Thoracic aorta (tissue), 2 donors: ENCODE results near the gene COPA. TPM values are rescaled to one million over a fixed set of nuclear protein-coding genes. Genes with fewer than 3 reads are reported as not detected.
A peak's percentile ranks its signal among the peaks of the same experiment; 100 is the strongest.

Experiments used
- ATAC-seq: fragments of 150-250 bp; one replicate; pipeline ENCODE4 v1.8.0; 2017; ENCODE audit warnings: low read depth; ENCODE audit not compliant: insufficient number of reproducible peaks, low FRiP score
- DNase-seq: peaks from one replicate; pipeline ENCODE4 v3.0.0-alpha.2; 2020; ENCODE audit warnings: low spot score
- H3K27ac ChIP-seq, 2 donors: fragments of 200-600 bp; sonication (generic); 1 replicate in 1 of 2; 2 replicates in 1 of 2; pipeline ENCODE4 v1.5.1; 2016; ENCODE audit warnings: mild to moderate bottlenecking in 2 of 2, moderate library complexity in 2 of 2
- H3K27me3 ChIP-seq: fragments of 200-600 bp; sonication (generic); replicated peaks from 2 replicates; pipeline ENCODE4 v1.6.0; 2016; ENCODE audit warnings: mild to moderate bottlenecking; ENCODE audit not compliant: insufficient read depth
- H3K36me3 ChIP-seq: fragments of 200-600 bp; sonication (generic); one replicate; pipeline ENCODE4 v1.5.1; 2016
- H3K4me1 ChIP-seq, 2 donors: fragments of 200-600 bp; sonication (generic); 1 replicate in 1 of 2; 2 replicates in 1 of 2; pipeline versions ENCODE4 v1.5.1 to v1.6.0; 2016; ENCODE audit warnings: low read depth in 2 of 2, mild to moderate bottlenecking in 1 of 2; ENCODE audit not compliant: control insufficient read depth in 1 of 2
- H3K4me3 ChIP-seq: fragments of 200-600 bp; sonication (generic); 2 replicates; pipeline ENCODE4 v1.5.1; 2016; ENCODE audit warnings: mild to moderate bottlenecking
- H3K9me3 ChIP-seq: fragments of 200-600 bp; sonication (generic); 2 replicates; pipeline ENCODE4 v1.5.1; 2016
- total RNA-seq, 2 donors: library from RNA; depleted of rRNA; stranded (reverse); fragments of >200 nt; gene quantifications; one replicate each; pipeline versions ENCODE4 v1.1.0 to v1.2.3, GENCODE V29; 2016
- TF ChIP-seq, protein P1 (sequence below): fragments of 200-600 bp; sonication (generic); IDR thresholded peaks from one replicate; pipeline ENCODE4 v1.5.1; 2019; ENCODE audit warnings: antibody characterized with exemption

The COPA gene
- total RNA-seq, 2 donors from 2014 or later = 114 to 162 TPM

DNA sequence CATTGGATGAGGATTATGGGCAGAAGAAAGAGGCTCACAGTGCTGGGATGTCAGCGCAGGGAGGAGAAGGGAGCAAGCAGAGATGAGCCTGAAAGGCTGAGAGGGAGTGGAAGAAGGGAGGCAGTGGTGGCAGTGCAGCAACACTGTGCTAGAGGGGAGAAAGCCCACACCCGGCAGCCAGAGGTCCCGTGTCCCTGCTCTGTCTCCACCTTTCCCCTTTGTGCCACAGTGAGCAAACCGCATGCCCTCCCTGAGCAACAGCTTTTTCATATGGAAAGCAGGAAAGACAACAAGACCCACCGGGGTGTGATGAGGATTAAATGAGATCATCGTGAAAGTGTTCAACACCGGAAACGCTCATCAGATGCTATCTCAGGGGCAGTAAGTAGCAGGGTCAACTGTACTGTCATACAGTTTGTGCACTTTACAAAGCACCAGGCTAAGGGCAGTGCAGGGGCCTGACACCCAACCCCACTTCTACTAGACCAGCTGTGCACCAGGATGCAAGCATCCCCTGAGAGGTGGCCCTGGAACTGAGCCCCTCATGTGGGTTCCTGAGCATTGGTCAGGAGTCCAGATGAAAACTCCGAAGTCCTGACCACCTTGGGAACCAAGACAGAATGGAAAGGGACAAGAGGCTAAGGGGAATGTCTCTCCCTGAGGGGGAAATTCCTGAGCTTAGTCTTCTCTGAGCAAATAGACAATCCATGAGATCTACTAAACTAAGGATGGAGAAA is 32.9 kb upstream of the COPA start:
- ATAC-seq = no peak
- no peak for DNase-seq
- H3K4me1 ChIP-seq = peaks cover 0 to 7% of the 10 kb centered on the region in 2 donors
- H3K27me3 ChIP-seq = no peaks in the 10 kb centered on the region
- TF ChIP-seq, protein P1, sequence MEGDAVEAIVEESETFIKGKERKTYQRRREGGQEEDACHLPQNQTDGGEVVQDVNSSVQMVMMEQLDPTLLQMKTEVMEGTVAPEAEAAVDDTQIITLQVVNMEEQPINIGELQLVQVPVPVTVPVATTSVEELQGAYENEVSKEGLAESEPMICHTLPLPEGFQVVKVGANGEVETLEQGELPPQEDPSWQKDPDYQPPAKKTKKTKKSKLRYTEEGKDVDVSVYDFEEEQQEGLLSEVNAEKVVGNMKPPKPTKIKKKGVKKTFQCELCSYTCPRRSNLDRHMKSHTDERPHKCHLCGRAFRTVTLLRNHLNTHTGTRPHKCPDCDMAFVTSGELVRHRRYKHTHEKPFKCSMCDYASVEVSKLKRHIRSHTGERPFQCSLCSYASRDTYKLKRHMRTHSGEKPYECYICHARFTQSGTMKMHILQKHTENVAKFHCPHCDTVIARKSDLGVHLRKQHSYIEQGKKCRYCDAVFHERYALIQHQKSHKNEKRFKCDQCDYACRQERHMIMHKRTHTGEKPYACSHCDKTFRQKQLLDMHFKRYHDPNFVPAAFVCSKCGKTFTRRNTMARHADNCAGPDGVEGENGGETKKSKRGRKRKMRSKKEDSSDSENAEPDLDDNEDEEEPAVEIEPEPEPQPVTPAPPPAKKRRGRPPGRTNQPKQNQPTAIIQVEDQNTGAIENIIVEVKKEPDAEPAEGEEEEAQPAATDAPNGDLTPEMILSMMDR = no peak
- H3K9me3 ChIP-seq = no peaks in the 10 kb centered on the region
- H3K27ac ChIP-seq = no peak overlapping the region
- no peaks in the 10 kb centered on the region for H3K36me3 ChIP-seq
- peak overlapping the region; percentile 14 for H3K4me3 ChIP-seq

DNA sequence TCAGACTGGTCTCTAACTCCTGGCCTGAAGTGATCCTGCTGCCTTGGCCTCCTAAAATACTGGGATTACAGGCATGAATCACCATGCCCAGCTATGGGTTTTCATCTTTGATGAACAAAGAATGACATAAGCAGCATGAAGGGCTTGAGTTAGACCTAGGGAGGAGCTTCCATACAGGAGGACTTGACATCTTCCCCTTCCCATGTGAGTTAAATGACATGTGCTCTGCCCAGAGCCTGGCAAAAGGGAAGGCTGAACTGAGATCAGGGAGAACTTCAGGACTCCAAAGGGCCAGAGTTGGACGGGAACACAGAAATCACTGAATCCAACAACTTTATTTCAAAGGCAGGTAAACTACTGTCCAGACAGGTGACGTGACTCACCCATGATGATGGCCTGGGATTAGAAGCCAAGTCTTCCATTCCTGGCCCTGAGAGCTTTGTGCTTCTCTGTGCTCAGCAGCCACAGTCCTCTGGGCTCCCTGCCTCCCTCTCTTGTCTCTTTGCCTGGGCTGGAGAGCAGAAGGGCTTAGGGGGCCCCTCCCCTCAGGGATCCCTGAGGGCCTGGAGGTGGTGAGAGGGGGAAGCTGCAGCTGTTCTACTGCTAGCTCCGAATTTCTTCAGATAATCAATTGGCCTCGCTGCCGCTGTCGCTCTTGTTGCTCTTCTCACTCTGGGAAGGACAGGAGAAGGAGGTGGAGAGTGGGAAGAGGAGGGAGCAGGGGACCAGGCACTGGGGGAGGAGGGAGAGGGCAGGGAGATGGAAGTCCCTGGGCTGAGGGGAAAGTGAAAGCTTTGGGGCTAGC is 31.5 kb upstream of the COPA start:
- TF ChIP-seq, protein P1 = no peak
- Histone ChIP-seq H3K4me1 (peaks cover 0 to 7% of the 10 kb centered on the region in 2 donors), H3K27ac (no peak overlapping the region), H3K36me3 (no peaks in the 10 kb centered on the region), H3K4me3 (no peak overlapping the region), H3K9me3 (no peaks in the 10 kb centered on the region), H3K27me3 (no peaks in the 10 kb centered on the region)
- ATAC-seq (no peak), DNase-seq (no peak)

DNA sequence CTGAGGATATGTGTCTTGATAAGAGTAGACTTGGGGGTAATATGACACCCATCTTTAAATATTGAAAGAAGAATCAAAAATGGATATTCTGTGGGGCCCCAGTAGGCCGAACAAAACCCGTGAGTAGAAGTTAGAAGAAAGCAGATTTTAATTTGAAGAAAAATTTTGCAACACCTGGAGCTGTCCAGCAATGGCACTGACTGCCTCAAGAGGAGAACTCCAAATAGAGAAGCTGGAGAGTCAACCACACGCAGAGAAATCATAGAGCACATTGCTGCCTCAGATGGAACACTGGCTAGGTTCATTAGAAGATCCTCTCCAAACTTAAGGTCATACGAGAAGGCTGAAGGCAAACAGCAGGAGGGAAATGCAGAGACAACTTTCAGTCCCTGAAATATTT is 30.6 kb upstream of the COPA start:
- TF ChIP-seq, protein P1 = no peak
- no peak for ATAC-seq
- Histone ChIP-seq H3K4me3 (no peak overlapping the region), H3K4me1 (peaks cover 0 to 7% of the 10 kb centered on the region in 2 donors), H3K27me3 (no peaks in the 10 kb centered on the region), H3K36me3 (no peaks in the 10 kb centered on the region), H3K27ac (no peak overlapping the region), H3K9me3 (no peaks in the 10 kb centered on the region)
- DNase-seq = no peak

DNA sequence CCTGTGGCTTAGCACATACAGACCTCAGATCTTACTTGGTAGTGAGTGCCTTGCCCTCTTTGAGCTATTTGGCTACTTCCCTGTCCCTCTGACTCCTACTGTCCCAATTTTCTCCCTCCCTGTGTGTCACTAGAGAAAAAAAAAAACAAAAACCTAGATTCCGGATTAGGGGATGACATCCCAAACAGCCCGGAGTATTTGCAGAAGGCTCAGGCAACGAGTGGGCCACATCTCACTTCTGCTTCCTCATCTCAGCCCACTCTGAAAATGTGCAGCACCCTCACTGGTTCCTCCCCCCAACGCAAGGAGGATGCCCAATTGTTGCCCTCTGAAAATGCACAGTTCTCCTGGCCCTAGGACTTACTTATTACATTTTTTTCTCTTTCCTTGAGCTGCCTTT is 28.7 kb upstream of the COPA start:
- peaks cover 0 to 7% of the 10 kb centered on the region in 2 donors for H3K4me1 ChIP-seq
- no peaks in the 10 kb centered on the region for H3K27me3 ChIP-seq
- H3K4me3 ChIP-seq = no peak overlapping the region
- ATAC-seq (no peak), DNase-seq (no peak)
- H3K9me3 ChIP-seq = no peaks in the 10 kb centered on the region
- TF ChIP-seq, protein P1 = no peak
- no peaks in the 10 kb centered on the region for H3K36me3 ChIP-seq
- H3K27ac ChIP-seq = no peak overlapping the region

DNA sequence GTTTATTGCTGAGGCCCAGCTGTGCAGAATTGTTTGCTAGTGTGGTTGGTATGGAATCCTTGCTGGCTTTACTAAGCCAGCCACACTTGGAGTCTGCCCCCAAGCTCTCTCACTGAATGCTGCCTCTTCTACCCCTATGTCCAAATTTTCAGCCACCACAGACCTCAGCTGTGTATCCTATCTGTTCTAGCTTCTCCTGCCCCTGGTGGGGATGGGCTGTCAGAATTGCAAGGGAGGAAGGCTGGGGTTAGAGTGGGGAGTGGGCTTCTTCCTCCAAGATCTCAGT is 28.2 kb upstream of the COPA start:
- H3K27me3 ChIP-seq = no peaks in the 10 kb centered on the region
- no peak overlapping the region for H3K4me3 ChIP-seq
- TF ChIP-seq, protein P1 = no peak
- H3K27ac ChIP-seq = no peak overlapping the region
- ATAC-seq (no peak), DNase-seq (no peak)
- H3K36me3 ChIP-seq = no peaks in the 10 kb centered on the region
- no peaks in the 10 kb centered on the region for H3K9me3 ChIP-seq
- peaks cover 0 to 5% of the 10 kb centered on the region in 2 donors for H3K4me1 ChIP-seq
